Liver (tissue), 3 donors: ENCODE results near the gene POLL.
A peak's percentile ranks its signal among the peaks of the same experiment; 100 is the strongest.

Experiments used
- ATF3 ChIP-seq: IDR thresholded peaks from 2 replicates; pipeline ENCODE4 v1.6.1; 2016; ENCODE audit warnings: antibody characterized with exemption
- CTCF ChIP-seq: fragments of 150-350 bp; IDR thresholded peaks from 2 replicates; pipeline ENCODE4 v1.5.1; 2017; ENCODE audit warnings: improper control_type of control experiment, low read depth, low read length; ENCODE audit not compliant: missing input control
- JUND ChIP-seq, 2 donors: IDR thresholded peaks; 2 replicates each; pipeline ENCODE4 v1.6.1; 2016; ENCODE audit warnings: antibody characterized with exemption in 2 of 2
- REST ChIP-seq: IDR thresholded peaks from 2 replicates; pipeline ENCODE4 v1.6.1; 2016; ENCODE audit warnings: antibody characterized with exemption, mild to moderate bottlenecking
- donor health status: healthy.
- donor health status: healthy.

GRCh38 chr10:101569622-101570427, 18.2 kb downstream of the POLL start:
- no peak for TF ChIP-seq REST
- no peak for TF ChIP-seq ATF3
- peak; percentile 77 for TF ChIP-seq CTCF
- no peak for TF ChIP-seq JUND (IDR thresholded peaks at IDR 0.05)
